GM23338 (cell line): ENCODE data around the gene PRSS33. TPM values are rescaled to one million over a fixed set of nuclear protein-coding genes. Genes with fewer than 3 reads are reported as not detected.
A peak's percentile ranks its signal among the peaks of the same experiment; 100 is the strongest.

Source experiments
- ATAC-seq: fragments of 200-7000 bp; cut with Tn5 transposase; 3 replicates; pipeline ENCODE4 v1.9.1; 2020
- DNase-seq: peaks from one replicate; pipeline ENCODE4 v3.0.0-alpha.2; 2015; ENCODE audit warnings: low spot score
- H2AFZ ChIP-seq: fragments of 200-600 bp; sonication (generic); 2 replicates; pipeline ENCODE4 v1.8.0; 2016; ENCODE audit warnings: antibody characterized with exemption, mild to moderate bottlenecking, moderate library complexity
- H3F3A ChIP-seq: fragments of 200-600 bp; sonication (generic); replicated peaks from 2 replicates; pipeline ENCODE4 v1.8.0; 2017; ENCODE audit warnings: antibody characterized with exemption, mixed run types, low read depth
- H3K27ac ChIP-seq: fragments of 200-600 bp; sonication (generic); 2 replicates; pipeline ENCODE4 v1.6.1; 2016; ENCODE audit warnings: low read depth
- H3K27me3 ChIP-seq: fragments of 200-600 bp; sonication (generic); 2 replicates; pipeline ENCODE4 v1.8.0; 2016; ENCODE audit warnings: mild to moderate bottlenecking, mixed run types, moderate library complexity; ENCODE audit not compliant: insufficient read depth
- H3K36me3 ChIP-seq: fragments of 200-600 bp; sonication (generic); 2 replicates; pipeline ENCODE4 v1.8.0; 2016; ENCODE audit warnings: mild to moderate bottlenecking; ENCODE audit not compliant: insufficient read depth
- H3K4me1 ChIP-seq: fragments of 200-600 bp; sonication (generic); 2 replicates; pipeline ENCODE4 v1.8.0; 2016; ENCODE audit warnings: mild to moderate bottlenecking, moderate library complexity; ENCODE audit not compliant: insufficient read depth
- H3K4me2 ChIP-seq: fragments of 200-600 bp; sonication (generic); 2 replicates; pipeline ENCODE4 v1.7.1; 2017; ENCODE audit warnings: mixed run types
- H3K4me3 ChIP-seq: fragments of 200-600 bp; sonication (generic); 2 replicates; pipeline ENCODE4 v1.6.1; 2016; ENCODE audit warnings: mixed run types
- H3K79me2 ChIP-seq: fragments of 200-600 bp; sonication (generic); replicated peaks from 2 replicates; pipeline ENCODE4 v1.8.0; 2017; ENCODE audit warnings: mild to moderate bottlenecking; ENCODE audit not compliant: insufficient read depth
- H3K9me2 ChIP-seq: fragments of 200-600 bp; sonication (generic); 2 replicates; pipeline ENCODE4 v1.8.0; 2017; ENCODE audit not compliant: insufficient read depth
- H4K20me1 ChIP-seq: fragments of 200-600 bp; sonication (generic); replicated peaks from 2 replicates; pipeline ENCODE4 v1.8.0; 2017; ENCODE audit warnings: mild to moderate bottlenecking; ENCODE audit not compliant: insufficient read depth
- H3K27ac Mint-ChIP-seq: 2 replicates; pipeline ENCODE4 v1.8.0; 2020; ENCODE audit warnings: inconsistent platforms, mild to moderate bottlenecking, moderate library complexity, mixed read lengths
- H3K27me3 Mint-ChIP-seq: 3 replicates; pipeline ENCODE4 v1.8.0; 2022; ENCODE audit warnings: low read depth, mild to moderate bottlenecking, moderate library complexity, mixed read lengths, inconsistent platforms; ENCODE audit not compliant: insufficient read depth, poor library complexity
- H3K36me3 Mint-ChIP-seq: 3 replicates; pipeline ENCODE4 v1.8.0; 2021; ENCODE audit warnings: low read depth, mild to moderate bottlenecking, inconsistent platforms, moderate library complexity, mixed read lengths
- H3K4me1 Mint-ChIP-seq: 3 replicates; pipeline ENCODE4 v1.8.0; 2020; ENCODE audit warnings: mild to moderate bottlenecking, inconsistent platforms, mixed read lengths
- H3K4me3 Mint-ChIP-seq: 3 replicates; pipeline ENCODE4 v1.8.0; 2021; ENCODE audit warnings: moderate library complexity, mild to moderate bottlenecking, inconsistent platforms, mixed read lengths
- H3K9me3 Mint-ChIP-seq: 3 replicates; pipeline ENCODE4 v1.8.0; 2020; ENCODE audit warnings: moderate library complexity, mild to moderate bottlenecking, inconsistent platforms, mixed read lengths
- CREB1 ChIP-seq: fragments of 250-450 bp; sonication (Bioruptor Pico); IDR thresholded peaks from 2 replicates; pipeline ENCODE4 v1.5.0; 2020; ENCODE audit warnings: low read depth, mild to moderate bottlenecking, moderate library complexity
- CTCF ChIP-seq, 2 experiments: fragments of 200-600 bp in 1 of 2; sonication (generic) in 1 of 2; conservative IDR thresholded peaks; 2 replicates each; pipeline versions ENCODE4 v1.5.1 to v1.6.1; 2016 to 2017; ENCODE audit warnings: antibody characterized with exemption in 2 of 2, low read depth in 2 of 2, mild to moderate bottlenecking in 2 of 2, moderate library complexity in 1 of 2
- ETS1 ChIP-seq: IDR thresholded peaks from 2 replicates; pipeline ENCODE4 v1.6.1; 2016; ENCODE audit warnings: antibody characterized with exemption
- EZH2phosphoT487 ChIP-seq: fragments of 200-600 bp; sonication (generic); IDR thresholded peaks from one replicate; pipeline ENCODE4 v1.8.1; 2018; ENCODE audit warnings: antibody characterized with exemption; ENCODE audit not compliant: unreplicated experiment
- JUNB ChIP-seq: IDR thresholded peaks from one replicate; pipeline ENCODE4 v1.6.1; 2016; ENCODE audit warnings: antibody characterized with exemption; ENCODE audit not compliant: unreplicated experiment
- POLR2AphosphoS5 ChIP-seq: IDR thresholded peaks from 2 replicates; pipeline ENCODE4 v1.6.1; 2016; ENCODE audit warnings: antibody characterized with exemption, low read depth
- REST ChIP-seq: IDR thresholded peaks from one replicate; pipeline ENCODE4 v1.6.1; 2018; ENCODE audit warnings: antibody characterized with exemption; ENCODE audit not compliant: unreplicated experiment
- STAT1 ChIP-seq: IDR thresholded peaks from one replicate; pipeline ENCODE4 v1.6.1; 2016; ENCODE audit warnings: antibody characterized with exemption; ENCODE audit not compliant: unreplicated experiment
- ZNF114 ChIP-seq: fragments of 250-450 bp; sonication (Bioruptor Pico); IDR thresholded peaks from 2 replicates; pipeline ENCODE4 v1.5.0; 2020; ENCODE audit warnings: mild to moderate bottlenecking, moderate library complexity
- ZNF331 ChIP-seq: fragments of 250-450 bp; sonication (Bioruptor Pico); IDR thresholded peaks from 2 replicates; pipeline ENCODE4 v1.5.0; 2020; ENCODE audit warnings: low read depth, mild to moderate bottlenecking, moderate library complexity
- polyA plus RNA-seq: library from polyadenylated mRNA; unstranded; fragments of >200 nt; fragmentation: Nextera tagmentation; extraction: Ambion mirVana; gene quantifications from 2 replicates; pipeline ENCODE4 v1.2.1, GENCODE V29; 2016
- total RNA-seq: library from RNA; depleted of rRNA; stranded (reverse); fragments of >200 nt; shearing (Covaris generic); gene quantifications from 2 replicates; pipeline ENCODE4 v1.2.3, GENCODE V29; 2014

Gene PRSS33
- total and polyA plus RNA-seq, 2 experiments from 2014 or later: 0.24 to 1.4 TPM

GRCh38 chr16:2773188-2773968 is 14.0 kb downstream of the PRSS33 start:
- Histone ChIP-seq H4K20me1 (peaks cover 16% of the 10 kb centered on the region), H3K27ac (peak overlapping the region; percentile 94)

More at GRCh38 chr16:2773188-2773968, 14.0 kb downstream of the PRSS33 start:
- DNase-seq (no peak), ATAC-seq (peak; percentile 2; the same call in 1 of the 3 replicates)
- H3K27me3 ChIP-seq: no peaks in the 10 kb centered on the region
- Mint-ChIP-seq H3K36me3 (peaks cover 75% of the 10 kb centered on the region), H3K4me3 (peak overlapping the region; percentile 20; the same call in 1 of the 3 replicates), H3K4me1 (peaks cover 40% of the 10 kb centered on the region), H3K9me3 (no peaks in the 10 kb centered on the region; the same call in none of the 3 replicates), H3K27ac (peak overlapping the region; percentile 7; the same call in 1 of the 2 replicates), H3K27me3 (peaks cover 35% of the 10 kb centered on the region)
- no peak overlapping the region for H3K4me2 ChIP-seq
- no peak overlapping the region for H3K4me3 ChIP-seq
- H3F3A ChIP-seq: peaks cover 51% of the 10 kb centered on the region
- peaks cover 13% of the 10 kb centered on the region for H3K36me3 ChIP-seq
- no peak for TF ChIP-seq ZNF114 (CRISPR knock-in tag)
- no peak for TF ChIP-seq CTCF (conservative IDR thresholded peaks at IDR 0.05; ENCODE audit: low read depth in 2 of 2)
- no peak for TF ChIP-seq POLR2AphosphoS5
- no peak for TF ChIP-seq JUNB
- no peak for TF ChIP-seq CREB1 (CRISPR knock-in tag)
- no peak for TF ChIP-seq REST
- no peak for TF ChIP-seq EZH2phosphoT487
- TF ChIP-seq ZNF331 (CRISPR knock-in tag): no peak
- TF ChIP-seq ETS1: no peak
- no peak for TF ChIP-seq STAT1
- no peak overlapping the region for H2AFZ ChIP-seq
- H3K9me2 ChIP-seq: no peaks in the 10 kb centered on the region
- H3K79me2 ChIP-seq: peaks cover 32% of the 10 kb centered on the region
- peaks cover 9% of the 10 kb centered on the region for H3K4me1 ChIP-seq
